HG02763 (cell line): Measurements from ENCODE around the gene PTHLH.

Experiments
- ATAC-seq: cut with Tn5 transposase; IDR thresholded peaks from one replicate; pipeline ENCODE4 v1.9.1; 2021; ENCODE audit warnings: mild to moderate bottlenecking, moderate library complexity; ENCODE audit not compliant: unreplicated experiment

The PTHLH gene

DNA sequence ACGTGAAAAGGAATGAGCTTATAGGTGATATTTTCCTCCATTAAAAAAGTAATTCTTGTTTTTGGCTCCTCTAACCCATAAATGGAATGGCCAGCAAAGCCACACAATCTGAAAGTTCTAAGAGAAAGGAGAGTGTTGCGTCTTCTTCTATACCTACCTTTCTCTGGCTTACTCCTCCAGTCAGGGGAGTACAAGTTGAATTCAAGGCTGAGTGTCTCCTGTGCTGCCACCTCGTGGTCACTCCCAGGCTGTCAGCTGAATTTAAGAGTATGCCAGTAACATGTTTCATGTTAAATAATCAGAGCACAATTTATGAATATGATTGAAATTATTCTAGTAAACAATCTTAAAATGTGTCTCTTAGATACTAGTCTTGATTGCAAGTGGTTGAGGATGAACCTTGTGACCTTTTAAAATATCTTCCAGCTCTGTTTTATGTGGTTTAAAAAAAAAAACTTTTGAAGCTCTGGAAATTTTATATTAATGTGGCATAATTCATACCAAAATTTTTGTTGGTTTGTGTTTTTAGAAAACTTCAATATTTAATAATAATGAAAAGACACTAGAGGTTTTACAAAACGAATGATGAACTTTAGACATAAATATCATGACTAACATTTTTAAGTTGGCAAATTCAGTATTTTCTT is 31.7 kb downstream of the PTHLH start:
- ATAC-seq: peak; percentile 90

DNA sequence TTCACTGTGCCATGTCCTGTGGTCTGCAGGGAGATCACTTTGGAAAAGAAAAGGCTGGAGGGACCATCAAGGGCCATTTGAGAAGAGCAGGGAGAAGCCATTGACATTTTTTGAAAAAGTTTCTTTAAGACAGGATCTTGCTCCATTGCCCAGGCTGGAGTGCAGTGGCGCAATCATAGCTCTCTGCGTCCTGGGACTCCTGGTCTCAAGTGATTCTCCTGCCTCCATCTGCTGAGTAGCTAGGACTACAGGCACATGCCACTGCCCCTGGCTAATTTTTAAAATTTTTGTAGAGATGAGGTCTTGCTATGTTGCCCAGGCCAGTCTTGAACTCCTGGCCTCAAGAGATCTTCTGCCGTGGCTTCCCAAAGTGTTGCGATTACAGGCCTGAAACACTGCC is 32.3 kb downstream of the PTHLH start:
- no peak for ATAC-seq

DNA sequence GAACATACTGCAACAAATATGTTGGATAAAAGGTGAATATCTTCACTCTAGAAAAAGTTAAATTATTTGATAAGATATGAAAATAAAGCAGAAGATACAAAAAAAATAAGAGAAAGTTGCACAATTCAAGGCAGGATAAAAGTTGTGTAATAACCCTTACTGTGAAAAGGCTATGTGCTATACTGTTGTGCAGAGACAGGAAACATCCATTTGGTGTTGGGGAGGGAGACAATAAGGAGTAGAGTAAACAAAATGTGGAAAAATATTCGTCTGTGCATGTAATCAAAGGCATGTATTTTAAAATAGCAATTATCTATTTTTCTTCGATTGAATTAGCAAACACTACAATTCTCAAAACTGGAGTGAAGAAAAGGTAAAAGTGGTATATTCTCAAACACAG is 34.8 kb downstream of the PTHLH start:
- no peak for ATAC-seq

DNA sequence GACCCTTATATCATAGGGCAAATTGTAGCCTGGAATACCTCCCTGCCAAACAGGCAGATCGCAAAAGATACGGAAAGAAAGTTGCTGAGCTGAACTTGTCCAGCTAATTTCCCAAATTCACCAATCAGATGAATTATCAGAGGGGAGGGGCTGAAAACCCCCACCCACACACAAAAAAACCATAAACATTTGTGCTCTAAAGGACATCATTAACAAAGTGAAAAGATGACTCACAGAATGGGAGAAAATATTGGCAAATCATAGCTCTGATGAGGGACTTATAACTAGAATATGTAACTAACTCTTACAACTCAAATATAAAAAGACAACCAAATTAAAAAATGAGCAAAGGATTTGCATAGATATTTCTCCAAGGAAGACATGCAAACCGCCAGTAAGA is 36.3 kb downstream of the PTHLH start:
- no peak for ATAC-seq

DNA sequence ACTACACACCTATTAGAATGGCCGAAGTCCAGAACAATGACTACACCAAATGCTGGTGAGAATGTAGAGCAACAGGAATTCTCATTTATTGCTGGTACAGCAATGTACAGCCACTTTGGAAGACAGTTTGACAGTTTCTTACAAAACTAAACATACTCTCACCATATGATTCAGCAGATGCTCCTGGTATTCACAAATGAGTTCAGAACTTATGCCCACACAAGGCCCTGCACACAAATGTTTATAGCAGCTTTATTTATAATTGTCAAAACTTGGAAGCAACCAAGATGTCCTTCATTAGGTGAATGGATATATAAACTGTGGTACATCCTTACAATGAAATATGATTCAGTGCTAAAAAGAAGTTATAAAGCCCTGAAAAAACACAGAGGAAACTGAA is 38.3 kb downstream of the PTHLH start:
- ATAC-seq: no peak

DNA sequence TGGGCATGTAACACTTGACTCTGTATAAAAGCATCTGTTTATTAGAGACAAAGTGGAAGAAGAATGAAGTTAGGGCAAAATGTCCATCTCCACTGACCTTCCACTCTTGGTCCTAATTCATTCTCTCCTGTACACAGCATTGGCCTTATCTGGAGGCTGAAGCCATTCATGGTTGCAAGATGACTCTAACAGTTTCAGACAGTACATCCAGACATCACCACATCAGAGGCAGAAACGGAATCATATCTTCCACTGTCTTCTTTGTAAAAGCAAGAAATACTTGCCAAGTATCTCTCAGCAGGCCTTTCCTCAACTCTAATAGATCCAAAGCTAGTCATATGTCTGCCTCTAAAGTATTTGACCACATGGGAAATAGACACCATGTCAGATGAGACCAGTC is 41.1 kb downstream of the PTHLH start:
- ATAC-seq: no peak

DNA sequence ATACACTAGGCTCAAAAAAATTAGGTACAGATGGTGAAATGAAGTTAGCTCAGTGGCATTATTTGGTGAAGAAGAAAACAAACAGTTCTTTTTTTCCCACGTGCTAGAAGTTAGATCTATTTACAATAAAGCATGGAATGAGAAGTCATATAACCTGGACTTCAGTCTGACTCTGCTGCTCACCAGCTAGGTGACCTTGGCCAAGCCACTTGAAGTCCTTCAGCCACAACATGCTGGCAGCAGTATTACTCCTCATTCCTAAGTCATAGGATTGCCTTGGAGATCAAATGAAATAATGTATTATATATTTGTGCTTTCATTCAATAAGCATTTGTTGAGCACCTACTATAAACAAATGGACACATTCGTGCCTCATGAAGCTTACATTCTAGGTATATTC is 45.2 kb downstream of the PTHLH start:
- ATAC-seq: no peak

DNA sequence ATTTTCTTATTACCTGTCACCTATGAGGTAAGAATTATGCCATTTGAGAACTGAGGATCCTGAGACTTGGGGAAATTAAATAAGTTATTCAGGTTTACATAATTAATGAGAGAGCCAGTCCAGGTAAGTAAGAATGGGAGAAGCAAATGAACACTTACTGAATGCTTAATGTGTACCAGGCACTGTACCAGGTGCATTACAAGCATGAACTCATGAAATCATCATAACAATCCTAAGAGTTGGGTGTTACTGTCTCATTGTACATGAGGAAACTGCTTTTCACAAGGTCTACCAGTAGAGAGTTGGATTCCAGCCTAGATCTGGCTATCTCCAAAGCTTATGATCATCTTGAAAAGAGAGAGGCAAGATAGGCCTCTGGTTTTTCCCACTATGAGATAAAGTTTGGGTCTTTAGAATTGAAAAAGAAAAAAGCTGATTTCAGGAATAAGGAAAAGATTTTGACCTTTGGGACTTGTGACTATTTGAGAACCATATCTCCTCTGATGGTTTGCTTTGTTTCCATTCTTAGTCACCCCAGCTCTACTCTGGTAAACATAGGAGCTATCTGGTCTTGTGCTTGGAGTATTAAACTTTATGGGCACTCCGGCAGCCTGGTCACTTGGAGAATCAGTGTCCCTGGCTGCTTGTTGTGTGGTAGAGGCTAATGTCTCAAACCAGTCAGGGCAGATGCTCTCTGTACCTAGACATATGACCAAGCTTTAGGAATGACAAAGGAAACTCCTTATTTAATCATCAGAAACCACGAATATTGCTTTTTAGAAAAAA is 48.0 kb downstream of the PTHLH start:
- no peak for ATAC-seq

DNA sequence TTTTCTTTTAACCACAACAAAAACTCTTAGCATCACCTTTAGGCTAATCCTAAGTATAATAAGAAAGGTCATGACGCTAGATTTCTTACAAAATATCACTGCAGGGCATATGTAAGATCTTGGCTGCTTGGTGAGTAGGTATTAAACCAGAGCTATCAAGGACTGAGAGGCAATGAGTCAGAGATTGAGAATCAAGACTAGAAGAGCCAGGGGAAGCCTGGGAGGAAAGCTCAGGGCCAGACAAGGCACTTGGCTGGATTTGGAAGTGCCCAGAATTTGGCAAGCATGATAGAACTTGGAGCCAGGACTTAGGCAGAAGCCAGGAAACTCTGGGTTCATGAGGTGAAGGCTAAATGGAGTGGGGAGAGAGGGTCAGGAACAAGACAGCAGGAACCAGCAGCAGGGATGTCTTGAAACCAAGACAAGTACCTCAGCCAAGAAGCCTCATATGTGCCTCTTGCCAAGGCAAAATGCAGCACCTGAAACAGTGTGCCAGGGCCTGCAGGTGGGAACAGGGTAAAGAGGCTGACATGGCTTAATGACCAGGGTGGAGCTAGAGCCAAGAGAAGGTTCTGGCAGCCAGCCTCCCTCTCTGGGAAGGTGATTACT is 49.9 kb downstream of the PTHLH start:
- no peak for ATAC-seq

DNA sequence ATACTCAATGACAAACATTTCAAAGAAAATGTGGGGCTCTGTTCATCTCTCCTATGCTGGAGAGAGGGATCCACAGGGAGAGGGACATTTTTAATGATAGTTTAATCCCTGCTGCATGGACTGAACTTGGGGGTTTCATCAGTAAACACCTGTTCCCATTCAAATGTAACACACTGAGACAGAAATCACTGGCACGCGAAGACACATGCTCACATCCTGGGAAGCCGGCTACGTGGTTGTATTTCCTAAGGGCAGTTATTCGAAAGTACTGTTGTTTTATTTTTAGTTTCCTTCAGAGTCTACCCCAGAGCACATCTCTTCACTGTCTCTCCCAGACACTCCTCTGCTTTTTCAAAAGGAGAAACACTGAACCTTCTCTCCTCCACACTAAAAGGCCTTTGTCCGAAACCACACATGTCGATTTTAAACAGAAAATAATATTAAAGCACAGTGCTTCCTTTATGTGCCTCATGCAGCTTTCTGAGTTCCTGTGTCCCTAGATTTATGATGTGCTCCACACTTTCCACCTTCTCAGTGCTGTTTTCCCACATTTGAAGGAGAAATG is 52.8 kb downstream of the PTHLH start:
- ATAC-seq: no peak

DNA sequence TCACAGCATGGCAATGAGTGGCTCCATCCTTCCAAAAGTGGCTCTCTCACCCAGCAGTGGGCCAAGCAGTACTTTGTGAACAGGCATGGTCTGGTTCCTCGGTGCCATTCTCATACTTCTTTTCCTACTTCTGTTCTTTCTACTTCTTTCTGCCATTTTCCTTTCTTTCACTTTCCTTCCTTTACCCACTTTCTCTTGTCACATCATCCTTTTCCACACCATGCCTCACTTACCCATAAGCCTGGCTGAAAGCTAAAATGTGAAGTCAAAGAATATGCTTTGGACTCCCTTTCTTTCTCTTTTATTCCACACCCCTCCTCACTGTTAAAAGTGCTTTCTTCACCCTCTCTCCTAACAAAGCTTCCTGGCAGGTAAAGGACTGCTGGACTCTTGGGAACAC is 57.0 kb downstream of the PTHLH start:
- ATAC-seq: no peak

DNA sequence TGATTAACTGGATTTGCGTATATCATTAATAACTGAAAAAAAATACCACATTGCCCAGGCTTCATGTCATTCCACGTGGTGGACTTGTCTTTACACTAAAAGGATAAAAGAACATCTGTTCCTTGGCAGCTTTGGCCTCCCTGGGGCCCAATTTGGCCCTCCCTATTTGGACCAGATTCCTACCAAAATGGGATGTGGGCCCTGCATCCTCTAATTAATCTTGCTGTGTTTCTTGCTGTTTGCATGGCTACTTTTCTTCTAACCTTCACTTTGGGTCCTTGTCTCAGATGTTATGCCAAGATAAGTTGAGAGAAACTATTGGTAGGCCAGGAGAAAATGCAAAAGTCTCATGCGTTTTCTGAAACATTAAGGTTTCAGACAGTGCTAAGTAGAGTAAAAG is 57.5 kb downstream of the PTHLH start:
- ATAC-seq: no peak

DNA sequence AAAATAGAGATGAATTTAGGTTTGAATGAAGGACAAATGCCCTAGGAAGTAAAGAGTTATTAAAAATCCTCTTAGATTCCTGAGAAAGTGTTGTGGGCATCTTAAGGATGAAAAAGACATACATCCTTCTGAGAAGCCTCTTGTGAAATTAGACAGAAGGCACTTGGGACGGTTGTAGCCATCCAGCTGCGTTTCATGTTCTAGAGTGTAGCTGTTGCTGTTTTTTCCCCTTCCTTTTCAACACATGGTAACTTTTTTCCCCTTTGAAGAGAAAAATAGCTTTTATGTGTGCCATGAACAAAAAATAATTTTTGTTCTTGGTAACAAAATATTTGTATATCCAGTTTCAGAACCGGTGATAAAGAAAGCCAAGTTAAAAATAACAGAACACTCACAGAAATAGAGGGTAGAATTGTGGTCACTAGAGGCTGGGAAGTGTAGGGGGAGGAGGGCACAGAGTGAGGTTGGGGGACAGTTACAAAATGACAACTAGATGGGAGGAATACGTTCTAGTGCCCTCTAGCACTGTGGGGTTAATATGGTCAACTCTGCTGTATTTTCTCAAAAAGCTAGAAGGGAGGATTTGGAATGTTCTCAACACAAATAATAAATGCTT is 58.4 kb downstream of the PTHLH start:
- no peak for ATAC-seq

DNA sequence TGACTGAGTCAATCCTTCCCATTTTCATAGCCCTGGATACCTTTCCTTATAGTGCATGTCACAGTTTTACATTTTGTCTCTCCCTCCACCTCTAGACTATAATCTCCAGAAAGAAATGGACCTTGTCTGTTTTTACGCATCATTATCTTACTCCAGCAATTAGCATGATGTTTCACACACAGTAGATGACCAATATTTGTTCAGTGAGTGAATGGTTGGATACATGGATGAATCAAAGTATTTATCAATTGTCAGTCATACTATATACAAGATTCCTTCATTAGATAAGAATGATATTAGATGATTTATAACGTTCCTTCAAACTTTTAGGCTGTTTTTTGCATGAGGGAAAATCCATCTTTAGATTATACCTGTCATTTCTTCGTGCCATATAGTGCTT is 61.1 kb downstream of the PTHLH start:
- ATAC-seq: no peak
